ENCODE data around the gene HOXC9. TPM values are rescaled to one million over a fixed set of nuclear protein-coding genes. Genes with fewer than 3 reads are reported as not detected.

HOXC9 gene
- total and polyA plus RNA-seq, 12 donors, result not detected

DNA sequence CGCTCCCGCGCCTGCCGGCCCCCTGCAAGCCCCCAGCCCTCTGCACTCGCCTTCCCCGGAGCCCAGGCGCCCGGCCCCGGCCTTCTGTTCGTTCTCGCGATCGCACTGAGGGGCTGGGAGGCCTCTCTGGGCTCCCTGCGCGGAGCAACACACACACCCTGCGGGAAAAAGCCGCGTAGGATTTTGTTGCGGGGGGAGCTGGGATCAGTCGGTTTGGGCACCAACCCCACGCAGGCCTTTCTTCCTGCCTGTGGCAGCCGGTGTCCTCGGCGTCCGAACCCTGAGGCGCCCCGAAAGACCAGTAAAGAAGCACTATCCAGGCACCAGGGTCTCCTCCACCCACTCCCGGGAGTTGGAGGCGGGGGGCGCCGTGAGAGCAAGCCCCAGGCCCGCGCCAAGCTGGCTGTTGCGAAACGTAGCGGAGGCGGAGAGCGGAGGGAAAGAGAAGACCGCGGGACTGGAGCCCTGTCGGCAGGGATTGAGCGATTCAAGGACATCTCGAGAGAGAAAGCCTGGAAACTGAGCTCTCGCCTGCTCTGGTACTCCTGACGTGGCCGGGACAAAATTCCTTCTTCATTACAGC lies 31.0 kb downstream of the HOXC9 start:
- peak overlapping the region in 3 of 10 donors; percentile 8 to 33 (median 18) for H3K4me3 ChIP-seq
- intact Hi-C loops (cut with DNase I), result loop anchor here in 1 of 10 donors (5.0 kb wide), 2 partner anchors 34 to 161 kb away; no protein-coding TSS in a partner anchor
- H3K27ac ChIP-seq, result no peak overlapping the region
- peaks cover 0 to 6% (median 0%) of the 10 kb centered on the region in 11 donors for H3K9me3 ChIP-seq
- H3K36me3 ChIP-seq, result no peaks in the 10 kb centered on the region
- no peak for DNase-seq
- WGBS, 2 donors, result 6 to 10% methylated on average over 46 of the region's 46 CpGs
- peak in 2 of 8 donors; percentile 11 to 15 for ATAC-seq
- peaks cover 3 to 34% (median 12%) of the 10 kb centered on the region in 9 donors for H3K4me1 ChIP-seq
- TF ChIP-seq, protein P1, sequence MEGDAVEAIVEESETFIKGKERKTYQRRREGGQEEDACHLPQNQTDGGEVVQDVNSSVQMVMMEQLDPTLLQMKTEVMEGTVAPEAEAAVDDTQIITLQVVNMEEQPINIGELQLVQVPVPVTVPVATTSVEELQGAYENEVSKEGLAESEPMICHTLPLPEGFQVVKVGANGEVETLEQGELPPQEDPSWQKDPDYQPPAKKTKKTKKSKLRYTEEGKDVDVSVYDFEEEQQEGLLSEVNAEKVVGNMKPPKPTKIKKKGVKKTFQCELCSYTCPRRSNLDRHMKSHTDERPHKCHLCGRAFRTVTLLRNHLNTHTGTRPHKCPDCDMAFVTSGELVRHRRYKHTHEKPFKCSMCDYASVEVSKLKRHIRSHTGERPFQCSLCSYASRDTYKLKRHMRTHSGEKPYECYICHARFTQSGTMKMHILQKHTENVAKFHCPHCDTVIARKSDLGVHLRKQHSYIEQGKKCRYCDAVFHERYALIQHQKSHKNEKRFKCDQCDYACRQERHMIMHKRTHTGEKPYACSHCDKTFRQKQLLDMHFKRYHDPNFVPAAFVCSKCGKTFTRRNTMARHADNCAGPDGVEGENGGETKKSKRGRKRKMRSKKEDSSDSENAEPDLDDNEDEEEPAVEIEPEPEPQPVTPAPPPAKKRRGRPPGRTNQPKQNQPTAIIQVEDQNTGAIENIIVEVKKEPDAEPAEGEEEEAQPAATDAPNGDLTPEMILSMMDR (IDR thresholded peaks at IDR 0.05), result no peak
- H3K27me3 ChIP-seq, result peaks cover 73 to 100% (median 100%) of the 10 kb centered on the region in 7 donors

DNA sequence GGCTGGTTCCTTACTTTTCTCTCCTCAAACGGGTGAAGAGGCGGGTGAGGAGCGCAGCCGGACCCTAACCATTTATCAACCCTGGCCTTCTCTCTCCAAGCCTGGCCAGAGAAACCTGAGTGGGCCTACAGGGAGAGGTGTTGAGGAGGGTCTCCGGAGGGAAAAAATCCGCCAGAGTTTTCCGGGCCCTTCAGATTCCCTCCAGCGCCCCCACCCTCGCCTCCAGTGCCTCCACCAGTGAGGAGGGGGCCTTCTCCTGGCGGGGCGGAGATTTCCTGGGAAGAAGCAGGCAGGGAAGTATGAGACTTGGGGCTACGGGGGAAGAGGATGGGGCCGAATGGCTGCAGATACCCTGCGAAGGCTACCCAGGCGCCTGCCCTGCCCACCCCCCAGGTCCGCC lies 31.5 kb downstream of the HOXC9 start:
- no peak overlapping the region for H3K27ac ChIP-seq
- peaks cover 0 to 6% (median 0%) of the 10 kb centered on the region in 11 donors for H3K9me3 ChIP-seq
- WGBS, 2 donors, result 16 to 22% methylated on average over 16 of the region's 16 CpGs
- intact Hi-C loops (cut with DNase I), result loop anchor here in 1 of 10 donors (5.0 kb wide), 2 partner anchors 34 to 161 kb away; no protein-coding TSS in a partner anchor
- peaks cover 3 to 34% (median 12%) of the 10 kb centered on the region in 9 donors for H3K4me1 ChIP-seq
- DNase-seq (no peak), ATAC-seq (no peak)
- TF ChIP-seq, protein P1 (IDR thresholded peaks at IDR 0.05), result no peak
- peaks cover 69 to 100% (median 100%) of the 10 kb centered on the region in 7 donors for H3K27me3 ChIP-seq
- H3K36me3 ChIP-seq, result no peaks in the 10 kb centered on the region
- no peak overlapping the region for H3K4me3 ChIP-seq

DNA sequence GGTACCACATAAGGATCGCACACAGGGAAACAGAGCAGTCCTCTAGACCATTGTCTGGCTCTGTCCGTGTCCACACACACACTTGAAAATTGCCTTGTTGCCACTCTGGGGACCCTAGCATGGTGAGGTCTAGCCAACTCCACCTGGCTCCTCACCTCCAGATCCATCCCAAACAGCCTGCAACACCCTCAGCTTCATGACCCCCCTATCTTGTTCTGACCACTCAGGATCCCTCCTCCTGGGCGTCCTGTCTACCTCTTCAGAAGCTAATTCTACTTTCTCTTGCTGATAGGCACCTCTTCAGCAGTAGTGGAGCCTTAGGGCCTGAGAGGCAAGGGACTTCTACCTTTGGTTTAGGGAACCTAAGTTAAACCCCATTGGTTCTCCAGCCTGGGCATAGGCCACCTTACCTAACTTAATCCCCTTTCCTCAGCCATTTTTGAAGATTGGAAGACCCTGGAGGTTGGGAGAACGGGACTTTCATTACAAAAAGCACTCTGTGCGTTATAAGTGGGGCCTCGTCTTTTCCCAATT lies 32.2 kb downstream of the HOXC9 start:
- ATAC-seq, result no peak
- intact Hi-C loops (cut with DNase I), result loop anchor here in 3 of 10 donors (1.0 to 5.0 kb wide), 4 partner anchors 35 to 161 kb away; no protein-coding TSS in a partner anchor

DNA sequence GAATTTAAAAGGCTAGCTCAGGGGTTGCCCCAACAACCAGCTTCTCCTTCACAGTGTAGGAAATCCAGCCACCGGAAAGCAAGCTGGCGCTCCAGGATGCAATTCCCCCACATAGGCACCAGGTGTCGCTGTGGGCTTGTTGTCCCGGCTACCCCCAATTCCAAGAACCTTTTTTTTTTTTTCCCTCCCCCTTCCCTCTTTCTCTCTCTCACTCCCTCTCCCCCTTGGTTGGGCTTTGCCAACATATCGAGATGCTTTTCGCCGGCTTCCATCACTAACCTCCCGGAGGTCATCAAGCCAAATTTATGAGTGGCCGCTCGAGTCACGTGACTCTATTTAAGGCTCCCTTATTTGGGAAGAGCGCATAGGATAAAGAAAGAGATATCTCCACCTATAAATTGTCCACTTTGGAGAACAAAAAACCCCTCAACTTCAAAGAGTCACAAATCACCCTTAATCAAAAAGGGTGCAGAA lies 32.7 kb downstream of the HOXC9 start, which contains the start of gene HOXC5:
Gene HOXC5, plus strand, starts transcription at position 424 of the 474 bp plus-strand sequence. CDS start 73 bp downstream, outside the sequence.
- Histone ChIP-seq H3K36me3 (no peaks in the 10 kb centered on the region), H3K4me3 (peak within 1 kb of the TSS in 7 of 10 donors; percentile 5 to 39 (median 24)), H3K27me3 (peaks cover 64 to 100% (median 100%) of the 10 kb centered on the region in 7 donors), H3K4me1 (peaks cover 3 to 34% (median 12%) of the 10 kb centered on the region in 9 donors), H3K27ac (no peak within 1 kb of the TSS), H3K9me3 (peaks cover 0 to 6% (median 0%) of the 10 kb centered on the region in 11 donors)
- TF ChIP-seq, protein P1 (IDR thresholded peaks at IDR 0.05), result peak; percentile 45 to 87 (median 75)
- ATAC-seq (peak in 5 of 8 donors; percentile 12 to 51 (median 36)), DNase-seq (peak in 1 of 2 donors; percentile 38)
- WGBS, 2 donors, result 4 to 5% methylated on average over 12 of the region's 12 CpGs
- intact Hi-C loops (cut with DNase I), result loop anchor here in 4 of 10 donors (1.0 to 5.0 kb wide), 4 partner anchors 35 to 160 kb away; no protein-coding TSS in a partner anchor

More for the DNA sequence above, 32.2 kb downstream of the HOXC9 start:
- peaks cover 0 to 6% (median 0%) of the 10 kb centered on the region in 11 donors for H3K9me3 ChIP-seq
- H3K4me1 ChIP-seq, result peaks cover 3 to 34% (median 12%) of the 10 kb centered on the region in 9 donors
- DNase-seq, result no peak
- H3K36me3 ChIP-seq, result no peaks in the 10 kb centered on the region
- H3K27me3 ChIP-seq, result peaks cover 68 to 100% (median 100%) of the 10 kb centered on the region in 7 donors
- no peak overlapping the region for H3K4me3 ChIP-seq
- H3K27ac ChIP-seq, result no peak overlapping the region
- WGBS, 2 donors, result 24 to 29% methylated on average over 6 of the region's 6 CpGs
- TF ChIP-seq, protein P1 (IDR thresholded peaks at IDR 0.05), result no peak

All from heart right ventricle (tissue), 16 donors.